ENCODE data around the gene TRABD2B. TPM values are rescaled to one million over a fixed set of nuclear protein-coding genes. Genes with fewer than 3 reads are reported as not detected.

Gene TRABD2B
- total RNA-seq, 1 donor from 2014 or later = 6.7 TPM

- Mint-ChIP-seq H3K4me1 (ENCODE audit: unreplicated experiment) (peaks cover 33% of the 10 kb centered on the region), H3K9me3 (no peaks in the 10 kb centered on the region), H3K27ac (no peak overlapping the region), H3K27me3 (peaks cover 13% of the 10 kb centered on the region), H3K36me3 (no peaks in the 10 kb centered on the region), H3K4me3 (no peak overlapping the region)
- TF ChIP-seq, protein P1, sequence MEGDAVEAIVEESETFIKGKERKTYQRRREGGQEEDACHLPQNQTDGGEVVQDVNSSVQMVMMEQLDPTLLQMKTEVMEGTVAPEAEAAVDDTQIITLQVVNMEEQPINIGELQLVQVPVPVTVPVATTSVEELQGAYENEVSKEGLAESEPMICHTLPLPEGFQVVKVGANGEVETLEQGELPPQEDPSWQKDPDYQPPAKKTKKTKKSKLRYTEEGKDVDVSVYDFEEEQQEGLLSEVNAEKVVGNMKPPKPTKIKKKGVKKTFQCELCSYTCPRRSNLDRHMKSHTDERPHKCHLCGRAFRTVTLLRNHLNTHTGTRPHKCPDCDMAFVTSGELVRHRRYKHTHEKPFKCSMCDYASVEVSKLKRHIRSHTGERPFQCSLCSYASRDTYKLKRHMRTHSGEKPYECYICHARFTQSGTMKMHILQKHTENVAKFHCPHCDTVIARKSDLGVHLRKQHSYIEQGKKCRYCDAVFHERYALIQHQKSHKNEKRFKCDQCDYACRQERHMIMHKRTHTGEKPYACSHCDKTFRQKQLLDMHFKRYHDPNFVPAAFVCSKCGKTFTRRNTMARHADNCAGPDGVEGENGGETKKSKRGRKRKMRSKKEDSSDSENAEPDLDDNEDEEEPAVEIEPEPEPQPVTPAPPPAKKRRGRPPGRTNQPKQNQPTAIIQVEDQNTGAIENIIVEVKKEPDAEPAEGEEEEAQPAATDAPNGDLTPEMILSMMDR (conservative IDR thresholded peaks at IDR 0.05) = no peak
- DNase-seq (ENCODE audit: extremely low spot score, unreplicated experiment) = no peak
Measured at GRCh38 chr1:47895279-47896125, 101.7 kb downstream of the TRABD2B start.

GRCh38 chr1:47894410-47895278 lies 102.5 kb downstream of the TRABD2B start:
- Mint-ChIP-seq H3K27ac (no peak overlapping the region), H3K4me1 (ENCODE audit: unreplicated experiment) (peaks cover 33% of the 10 kb centered on the region), H3K36me3 (no peaks in the 10 kb centered on the region), H3K4me3 (no peak overlapping the region), H3K27me3 (peaks cover 16% of the 10 kb centered on the region), H3K9me3 (no peaks in the 10 kb centered on the region)
- TF ChIP-seq, protein P1 (conservative IDR thresholded peaks at IDR 0.05) = no peak
- DNase-seq (ENCODE audit: extremely low spot score, unreplicated experiment) = no peak

DNA sequence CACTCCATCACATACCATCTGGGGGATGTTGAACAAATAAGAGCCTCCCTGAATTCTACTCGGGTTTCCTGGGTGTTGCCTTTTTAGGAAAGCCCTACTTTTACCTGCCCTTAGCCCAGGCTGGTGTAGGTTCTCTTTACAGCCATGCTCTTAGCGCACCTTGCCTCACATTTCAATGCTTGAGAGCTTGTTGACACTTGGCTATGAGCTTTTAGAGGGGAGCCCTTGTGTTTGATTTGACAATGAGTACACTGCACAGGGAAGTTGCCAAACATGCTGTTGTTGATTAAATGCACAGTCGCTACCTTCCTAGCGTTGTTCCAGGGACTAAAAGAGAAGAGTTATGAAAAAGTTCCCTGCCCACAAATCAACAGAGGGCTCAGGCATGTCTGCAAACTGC lies 103.8 kb downstream of the TRABD2B start:
- peaks cover 31% of the 10 kb centered on the region for H3K4me1 Mint-ChIP-seq (ENCODE audit: unreplicated experiment)
- TF ChIP-seq, protein P1 (conservative IDR thresholded peaks at IDR 0.05) = no peak
- H3K36me3 Mint-ChIP-seq = no peaks in the 10 kb centered on the region
- no peak overlapping the region for H3K27ac Mint-ChIP-seq
- peaks cover 25% of the 10 kb centered on the region for H3K27me3 Mint-ChIP-seq
- no peak overlapping the region for H3K4me3 Mint-ChIP-seq
- no peak for DNase-seq (ENCODE audit: extremely low spot score, unreplicated experiment)
- H3K9me3 Mint-ChIP-seq = no peaks in the 10 kb centered on the region

- DNase-seq (ENCODE audit: extremely low spot score, unreplicated experiment) = no peak
- peaks cover 32% of the 10 kb centered on the region for H3K27me3 Mint-ChIP-seq
- H3K9me3 Mint-ChIP-seq = no peaks in the 10 kb centered on the region
- TF ChIP-seq, protein P1 (conservative IDR thresholded peaks at IDR 0.05) = no peak
- peaks cover 35% of the 10 kb centered on the region for H3K4me1 Mint-ChIP-seq (ENCODE audit: unreplicated experiment)
- H3K27ac Mint-ChIP-seq = no peak overlapping the region
- no peak overlapping the region for H3K4me3 Mint-ChIP-seq
- no peaks in the 10 kb centered on the region for H3K36me3 Mint-ChIP-seq
Measured at GRCh38 chr1:47890779-47891178, 106.4 kb downstream of the TRABD2B start.

GRCh38 chr1:47888294-47888629 lies 108.9 kb downstream of the TRABD2B start:
- no peak for DNase-seq (ENCODE audit: extremely low spot score, unreplicated experiment)
- Mint-ChIP-seq H3K9me3 (no peaks in the 10 kb centered on the region), H3K27me3 (peaks cover 48% of the 10 kb centered on the region), H3K4me1 (ENCODE audit: unreplicated experiment) (peaks cover 40% of the 10 kb centered on the region), H3K27ac (no peak overlapping the region), H3K4me3 (no peak overlapping the region), H3K36me3 (no peaks in the 10 kb centered on the region)
- TF ChIP-seq, protein P1 (conservative IDR thresholded peaks at IDR 0.05) = no peak

All from type B pancreatic cell (in vitro differentiated cells).